Colonic mucosa (tissue), 4 donors: ENCODE results near the gene ALOX5AP. TPM values are rescaled to one million over a fixed set of nuclear protein-coding genes. Genes with fewer than 3 reads are reported as not detected.

Experiments used
- DNase-seq: peaks from one replicate; pipeline ENCODE4 v3.0.0-alpha.2; 2020
- H3K27ac ChIP-seq: fragments of 200-600 bp; one replicate; pipeline ENCODE4 v1.8.0; 2021
- H3K27me3 ChIP-seq: fragments of 200-600 bp; one replicate; pipeline ENCODE4 v1.8.0; 2021
- H3K36me3 ChIP-seq: fragments of 200-600 bp; one replicate; pipeline ENCODE4 v1.8.0; 2021
- H3K4me1 ChIP-seq: fragments of 200-600 bp; one replicate; pipeline ENCODE4 v1.8.0; 2021; ENCODE audit warnings: mild to moderate bottlenecking
- H3K4me3 ChIP-seq: fragments of 200-600 bp; one replicate; pipeline ENCODE4 v1.8.0; 2021
- H3K9ac ChIP-seq, 2 donors: one replicate each; pipeline ENCODE4 v1.7.0; 2013; ENCODE audit warnings: control low read depth in 2 of 2, low read depth in 2 of 2, low read length in 2 of 2
- H3K9me3 ChIP-seq: fragments of 200-600 bp; one replicate; pipeline ENCODE4 v1.8.0; 2021
- CTCF ChIP-seq: fragments of 200-600 bp; IDR thresholded peaks from one replicate; pipeline ENCODE4 v1.8.0; 2022; ENCODE audit warnings: antibody characterized with exemption, mild to moderate bottlenecking
- intact Hi-C: fragments of 100-400 bp; cut with DNase I; formaldehyde crosslinking; loops from one replicate; pipeline ENCODE4 v1.14.1; 2022
- total RNA-seq, 2 donors: library from RNA; stranded (reverse); fragmentation: NEBNext Ultra II Directional in 1 of 2; extraction: Animal tissue kit (Norgen Biotek cat#: 25700) in 1 of 2; gene quantifications; one replicate each; pipeline ENCODE4 v1.2.1, GENCODE V29; 2021
- donor health status: healthy.
- donor health status: DM: no; HTN: no; CAD: no.
- donor health status: DM: no; HTN: no; CAD: no.

Gene ALOX5AP
- total RNA-seq, 2 donors from 2014 or later, result 5.0 to 5.1 TPM

- H3K9ac ChIP-seq, result no peak overlapping the region
- H3K27ac ChIP-seq, result no peak overlapping the region
- DNase-seq, result no peak
- H3K4me3 ChIP-seq, result no peak overlapping the region
- no peaks in the 10 kb centered on the region for H3K27me3 ChIP-seq
- H3K4me1 ChIP-seq, result no peaks in the 10 kb centered on the region
- no peaks in the 10 kb centered on the region for H3K9me3 ChIP-seq
- H3K36me3 ChIP-seq, result no peaks in the 10 kb centered on the region
- no peak for TF ChIP-seq CTCF
- intact Hi-C loops, result no loop called here
Measured at GRCh38 chr13:30806784-30807183, 71.4 kb downstream of the ALOX5AP start.

- TF ChIP-seq CTCF, result no peak
- Histone ChIP-seq H3K9ac (no peak overlapping the region), H3K9me3 (no peaks in the 10 kb centered on the region), H3K27ac (no peak overlapping the region), H3K27me3 (no peaks in the 10 kb centered on the region), H3K36me3 (no peaks in the 10 kb centered on the region), H3K4me1 (no peaks in the 10 kb centered on the region), H3K4me3 (no peak overlapping the region)
- intact Hi-C loops, result no loop called here
- DNase-seq, result no peak
Measured at GRCh38 chr13:30807392-30807791, 72.0 kb downstream of the ALOX5AP start.

GRCh38 chr13:30808600-30808999 is 73.3 kb downstream of the ALOX5AP start:
- Histone ChIP-seq H3K36me3 (no peaks in the 10 kb centered on the region), H3K9me3 (no peaks in the 10 kb centered on the region), H3K27me3 (no peaks in the 10 kb centered on the region), H3K27ac (no peak overlapping the region), H3K9ac (no peak overlapping the region), H3K4me3 (no peak overlapping the region), H3K4me1 (no peaks in the 10 kb centered on the region)
- intact Hi-C loops, result no loop called here
- no peak for DNase-seq
- no peak for TF ChIP-seq CTCF

- no peak for DNase-seq
- no peaks in the 10 kb centered on the region for H3K4me1 ChIP-seq
- H3K4me3 ChIP-seq, result no peak overlapping the region
- no peak for TF ChIP-seq CTCF
- H3K9ac ChIP-seq, result no peak overlapping the region
- H3K36me3 ChIP-seq, result no peaks in the 10 kb centered on the region
- H3K9me3 ChIP-seq, result no peaks in the 10 kb centered on the region
- no peak overlapping the region for H3K27ac ChIP-seq
- intact Hi-C loops, result no loop called here
- no peaks in the 10 kb centered on the region for H3K27me3 ChIP-seq
Measured at GRCh38 chr13:30809787-30810186, 74.4 kb downstream of the ALOX5AP start.

GRCh38 chr13:30810261-30810701 is 74.9 kb downstream of the ALOX5AP start:
- Histone ChIP-seq H3K9me3 (no peaks in the 10 kb centered on the region), H3K27me3 (no peaks in the 10 kb centered on the region), H3K4me1 (no peaks in the 10 kb centered on the region), H3K27ac (no peak overlapping the region), H3K4me3 (no peak overlapping the region), H3K9ac (no peak overlapping the region), H3K36me3 (no peaks in the 10 kb centered on the region)
- DNase-seq, result no peak
- intact Hi-C loops, result no loop called here
- TF ChIP-seq CTCF, result no peak

GRCh38 chr13:30810801-30811200 is 75.5 kb downstream of the ALOX5AP start:
- Histone ChIP-seq H3K4me1 (no peaks in the 10 kb centered on the region), H3K36me3 (no peaks in the 10 kb centered on the region), H3K9ac (no peak overlapping the region), H3K4me3 (no peak overlapping the region), H3K9me3 (no peaks in the 10 kb centered on the region), H3K27ac (no peak overlapping the region), H3K27me3 (no peaks in the 10 kb centered on the region)
- no peak for TF ChIP-seq CTCF
- DNase-seq, result no peak
- intact Hi-C loops, result no loop called here
